ENCODE results near the gene PACSIN2. TPM values are rescaled to one million over a fixed set of nuclear protein-coding genes. Genes with fewer than 3 reads are reported as not detected.

PACSIN2 gene
- total and polyA plus RNA-seq, 2 of the 13 experiments (the other 11 are each of a cell fraction or from before 2014, with no cell fraction given), result 54.1 to 68.8 TPM

DNA sequence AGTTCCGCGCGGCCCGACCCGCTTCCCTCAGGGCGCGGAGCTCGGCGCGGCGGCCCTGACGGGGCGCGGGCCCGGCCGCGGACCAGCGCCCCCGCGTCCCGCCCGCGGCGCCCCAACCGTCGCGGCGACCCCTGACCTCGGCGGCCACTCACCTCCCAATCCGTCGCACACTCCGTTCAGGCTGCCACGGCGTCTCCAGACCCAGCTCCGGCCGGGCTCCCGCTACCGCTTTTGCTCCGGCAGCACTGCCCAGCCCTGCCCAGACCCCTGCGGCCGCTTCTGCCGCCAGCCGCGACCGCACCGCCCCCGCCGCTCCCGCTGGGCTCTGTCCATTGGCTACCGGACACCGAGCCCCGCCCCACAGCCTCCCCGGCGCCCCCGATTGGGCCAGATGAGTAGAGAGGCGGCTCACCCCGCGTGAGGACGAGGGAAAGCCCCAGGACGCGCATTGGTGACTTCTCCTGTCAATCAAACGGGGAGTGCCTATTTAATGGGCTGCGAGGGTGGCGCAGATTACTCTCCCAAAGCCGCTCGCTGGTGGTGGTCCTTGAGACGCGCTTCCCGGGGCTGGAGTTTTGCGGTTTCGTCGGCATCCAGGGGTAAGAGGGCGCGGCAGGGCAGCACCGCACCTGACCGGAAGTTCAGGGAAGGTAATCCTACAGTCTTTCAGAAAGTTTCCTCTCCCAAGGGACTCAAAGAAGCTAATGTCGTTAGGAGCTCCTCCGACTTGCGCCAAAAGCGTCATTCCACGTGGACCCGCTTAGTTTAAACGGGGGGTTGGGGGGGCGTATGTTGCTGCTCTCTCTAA is at the start of gene PACSIN2 (continued):
- TF ChIP-seq NFKB2 (CRISPR knock-in tag; IDR thresholded peaks at IDR 0.05; ENCODE audit: borderline replicate concordance) (0 out of 2 replicates have a peak, but pooled peaks have one; percentile 30), BORCS8-MEF2B (CRISPR knock-in tag; IDR thresholded peaks at IDR 0.05) (peak; percentile 82; the same call in 1 of the 2 replicates), HES4 (CRISPR knock-in tag; IDR thresholded peaks at IDR 0.05; ENCODE audit: borderline replicate concordance) (peak; percentile 68), ATF1 (CRISPR knock-in tag; IDR thresholded peaks at IDR 0.05) (peak; percentile 72), PHF5A (CRISPR knock-in tag; IDR thresholded peaks at IDR 0.05; ENCODE audit: low read depth, unreplicated experiment) (no peak), ZNF615 (CRISPR knock-in tag; IDR thresholded peaks at IDR 0.05; ENCODE audit: borderline replicate concordance) (no peak), STAG1 (CRISPR knock-in tag; IDR thresholded peaks at IDR 0.05) (no peak), RBM22 (optimal IDR thresholded peaks at IDR 0.05; ENCODE audit: low read length) (no peak), GABPB1 (CRISPR knock-in tag; IDR thresholded peaks at IDR 0.05) (peak; percentile 66), ZMYM4 (CRISPR knock-in tag; IDR thresholded peaks at IDR 0.05) (peak; percentile 84), ZNF451 (CRISPR knock-in tag; IDR thresholded peaks at IDR 0.05) (peak; percentile 87; the same call in 1 of the 2 replicates), MXD4 (CRISPR knock-in tag; IDR thresholded peaks at IDR 0.05) (peak; percentile 47; the same call in 1 of the 2 replicates), ELF1 (CRISPR knock-in tag; IDR thresholded peaks at IDR 0.05) (peak; percentile 59), ZNF256 (CRISPR knock-in tag; conservative IDR thresholded peaks at IDR 0.05) (no peak), MAF1 (CRISPR knock-in tag; IDR thresholded peaks at IDR 0.05; ENCODE audit: borderline replicate concordance) (0 out of 2 replicates have a peak, but pooled peaks have one; percentile 77)
- TF ChIP-seq, protein P1, sequence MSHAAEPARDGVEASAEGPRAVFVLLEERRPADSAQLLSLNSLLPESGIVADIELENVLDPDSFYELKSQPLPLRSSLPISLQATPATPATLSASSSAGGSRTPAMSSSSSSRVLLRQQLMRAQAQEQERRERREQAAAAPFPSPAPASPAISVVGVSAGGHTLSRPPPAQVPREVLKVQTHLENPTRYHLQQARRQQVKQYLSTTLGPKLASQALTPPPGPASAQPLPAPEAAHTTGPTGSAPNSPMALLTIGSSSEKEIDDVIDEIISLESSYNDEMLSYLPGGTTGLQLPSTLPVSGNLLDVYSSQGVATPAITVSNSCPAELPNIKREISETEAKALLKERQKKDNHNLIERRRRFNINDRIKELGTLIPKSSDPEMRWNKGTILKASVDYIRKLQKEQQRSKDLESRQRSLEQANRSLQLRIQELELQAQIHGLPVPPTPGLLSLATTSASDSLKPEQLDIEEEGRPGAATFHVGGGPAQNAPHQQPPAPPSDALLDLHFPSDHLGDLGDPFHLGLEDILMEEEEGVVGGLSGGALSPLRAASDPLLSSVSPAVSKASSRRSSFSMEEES (CRISPR knock-in tag; IDR thresholded peaks at IDR 0.05), result 0 out of 2 replicates have a peak, but pooled peaks have one; percentile 29
- TF ChIP-seq, protein P2, sequence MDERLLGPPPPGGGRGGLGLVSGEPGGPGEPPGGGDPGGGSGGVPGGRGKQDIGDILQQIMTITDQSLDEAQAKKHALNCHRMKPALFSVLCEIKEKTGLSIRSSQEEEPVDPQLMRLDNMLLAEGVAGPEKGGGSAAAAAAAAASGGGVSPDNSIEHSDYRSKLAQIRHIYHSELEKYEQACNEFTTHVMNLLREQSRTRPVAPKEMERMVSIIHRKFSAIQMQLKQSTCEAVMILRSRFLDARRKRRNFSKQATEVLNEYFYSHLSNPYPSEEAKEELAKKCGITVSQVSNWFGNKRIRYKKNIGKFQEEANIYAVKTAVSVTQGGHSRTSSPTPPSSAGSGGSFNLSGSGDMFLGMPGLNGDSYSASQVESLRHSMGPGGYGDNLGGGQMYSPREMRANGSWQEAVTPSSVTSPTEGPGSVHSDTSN (CRISPR knock-in tag; IDR thresholded peaks at IDR 0.05), result peak; percentile 97
- TF ChIP-seq, protein P3, sequence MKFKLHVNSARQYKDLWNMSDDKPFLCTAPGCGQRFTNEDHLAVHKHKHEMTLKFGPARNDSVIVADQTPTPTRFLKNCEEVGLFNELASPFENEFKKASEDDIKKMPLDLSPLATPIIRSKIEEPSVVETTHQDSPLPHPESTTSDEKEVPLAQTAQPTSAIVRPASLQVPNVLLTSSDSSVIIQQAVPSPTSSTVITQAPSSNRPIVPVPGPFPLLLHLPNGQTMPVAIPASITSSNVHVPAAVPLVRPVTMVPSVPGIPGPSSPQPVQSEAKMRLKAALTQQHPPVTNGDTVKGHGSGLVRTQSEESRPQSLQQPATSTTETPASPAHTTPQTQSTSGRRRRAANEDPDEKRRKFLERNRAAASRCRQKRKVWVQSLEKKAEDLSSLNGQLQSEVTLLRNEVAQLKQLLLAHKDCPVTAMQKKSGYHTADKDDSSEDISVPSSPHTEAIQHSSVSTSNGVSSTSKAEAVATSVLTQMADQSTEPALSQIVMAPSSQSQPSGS (CRISPR knock-in tag; IDR thresholded peaks at IDR 0.05), result peak; percentile 44; the same call in 1 of the 2 replicates
- TF ChIP-seq, protein P4, sequence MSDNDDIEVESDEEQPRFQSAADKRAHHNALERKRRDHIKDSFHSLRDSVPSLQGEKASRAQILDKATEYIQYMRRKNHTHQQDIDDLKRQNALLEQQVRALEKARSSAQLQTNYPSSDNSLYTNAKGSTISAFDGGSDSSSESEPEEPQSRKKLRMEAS (IDR thresholded peaks at IDR 0.05), result peak; percentile 62
- TF ChIP-seq, protein P5, sequence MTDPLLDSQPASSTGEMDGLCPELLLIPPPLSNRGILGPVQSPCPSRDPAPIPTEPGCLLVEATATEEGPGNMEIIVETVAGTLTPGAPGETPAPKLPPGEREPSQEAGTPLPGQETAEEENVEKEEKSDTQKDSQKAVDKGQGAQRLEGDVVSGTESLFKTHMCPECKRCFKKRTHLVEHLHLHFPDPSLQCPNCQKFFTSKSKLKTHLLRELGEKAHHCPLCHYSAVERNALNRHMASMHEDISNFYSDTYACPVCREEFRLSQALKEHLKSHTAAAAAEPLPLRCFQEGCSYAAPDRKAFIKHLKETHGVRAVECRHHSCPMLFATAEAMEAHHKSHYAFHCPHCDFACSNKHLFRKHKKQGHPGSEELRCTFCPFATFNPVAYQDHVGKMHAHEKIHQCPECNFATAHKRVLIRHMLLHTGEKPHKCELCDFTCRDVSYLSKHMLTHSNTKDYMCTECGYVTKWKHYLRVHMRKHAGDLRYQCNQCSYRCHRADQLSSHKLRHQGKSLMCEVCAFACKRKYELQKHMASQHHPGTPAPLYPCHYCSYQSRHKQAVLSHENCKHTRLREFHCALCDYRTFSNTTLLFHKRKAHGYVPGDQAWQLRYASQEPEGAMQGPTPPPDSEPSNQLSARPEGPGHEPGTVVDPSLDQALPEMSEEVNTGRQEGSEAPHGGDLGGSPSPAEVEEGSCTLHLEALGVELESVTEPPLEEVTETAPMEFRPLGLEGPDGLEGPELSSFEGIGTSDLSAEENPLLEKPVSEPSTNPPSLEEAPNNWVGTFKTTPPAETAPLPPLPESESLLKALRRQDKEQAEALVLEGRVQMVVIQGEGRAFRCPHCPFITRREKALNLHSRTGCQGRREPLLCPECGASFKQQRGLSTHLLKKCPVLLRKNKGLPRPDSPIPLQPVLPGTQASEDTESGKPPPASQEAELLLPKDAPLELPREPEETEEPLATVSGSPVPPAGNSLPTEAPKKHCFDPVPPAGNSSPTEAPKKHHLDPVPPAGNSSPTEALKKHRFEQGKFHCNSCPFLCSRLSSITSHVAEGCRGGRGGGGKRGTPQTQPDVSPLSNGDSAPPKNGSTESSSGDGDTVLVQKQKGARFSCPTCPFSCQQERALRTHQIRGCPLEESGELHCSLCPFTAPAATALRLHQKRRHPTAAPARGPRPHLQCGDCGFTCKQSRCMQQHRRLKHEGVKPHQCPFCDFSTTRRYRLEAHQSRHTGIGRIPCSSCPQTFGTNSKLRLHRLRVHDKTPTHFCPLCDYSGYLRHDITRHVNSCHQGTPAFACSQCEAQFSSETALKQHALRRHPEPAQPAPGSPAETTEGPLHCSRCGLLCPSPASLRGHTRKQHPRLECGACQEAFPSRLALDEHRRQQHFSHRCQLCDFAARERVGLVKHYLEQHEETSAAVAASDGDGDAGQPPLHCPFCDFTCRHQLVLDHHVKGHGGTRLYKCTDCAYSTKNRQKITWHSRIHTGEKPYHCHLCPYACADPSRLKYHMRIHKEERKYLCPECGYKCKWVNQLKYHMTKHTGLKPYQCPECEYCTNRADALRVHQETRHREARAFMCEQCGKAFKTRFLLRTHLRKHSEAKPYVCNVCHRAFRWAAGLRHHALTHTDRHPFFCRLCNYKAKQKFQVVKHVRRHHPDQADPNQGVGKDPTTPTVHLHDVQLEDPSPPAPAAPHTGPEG (CRISPR knock-in tag; IDR thresholded peaks at IDR 0.05), result peak; percentile 49; the same call in 1 of the 2 replicates
